Neural progenitor cell (in vitro differentiated cells): ENCODE data around the gene MANBA.

Source experiments
- EZH2 ChIP-seq: fragments of 200-600 bp; sonication (generic); IDR thresholded peaks from 2 replicates; pipeline ENCODE4 v1.6.1; 2017; ENCODE audit warnings: antibody characterized with exemption, mild to moderate bottlenecking, moderate library complexity
- EZH2phosphoT487 ChIP-seq: fragments of 200-600 bp; sonication (generic); IDR thresholded peaks from 2 replicates; pipeline ENCODE4 v1.6.1; 2017; ENCODE audit warnings: antibody characterized with exemption
- TF ChIP-seq, protein P1 (sequence below): fragments of 200-600 bp; sonication (generic); IDR thresholded peaks from 2 replicates; pipeline ENCODE4 v1.5.1; 2017; ENCODE audit warnings: antibody characterized with exemption, mild to moderate bottlenecking

GRCh38 chr4:102647117-102647516 is 113.7 kb downstream of the MANBA start:
- TF ChIP-seq, protein P1, sequence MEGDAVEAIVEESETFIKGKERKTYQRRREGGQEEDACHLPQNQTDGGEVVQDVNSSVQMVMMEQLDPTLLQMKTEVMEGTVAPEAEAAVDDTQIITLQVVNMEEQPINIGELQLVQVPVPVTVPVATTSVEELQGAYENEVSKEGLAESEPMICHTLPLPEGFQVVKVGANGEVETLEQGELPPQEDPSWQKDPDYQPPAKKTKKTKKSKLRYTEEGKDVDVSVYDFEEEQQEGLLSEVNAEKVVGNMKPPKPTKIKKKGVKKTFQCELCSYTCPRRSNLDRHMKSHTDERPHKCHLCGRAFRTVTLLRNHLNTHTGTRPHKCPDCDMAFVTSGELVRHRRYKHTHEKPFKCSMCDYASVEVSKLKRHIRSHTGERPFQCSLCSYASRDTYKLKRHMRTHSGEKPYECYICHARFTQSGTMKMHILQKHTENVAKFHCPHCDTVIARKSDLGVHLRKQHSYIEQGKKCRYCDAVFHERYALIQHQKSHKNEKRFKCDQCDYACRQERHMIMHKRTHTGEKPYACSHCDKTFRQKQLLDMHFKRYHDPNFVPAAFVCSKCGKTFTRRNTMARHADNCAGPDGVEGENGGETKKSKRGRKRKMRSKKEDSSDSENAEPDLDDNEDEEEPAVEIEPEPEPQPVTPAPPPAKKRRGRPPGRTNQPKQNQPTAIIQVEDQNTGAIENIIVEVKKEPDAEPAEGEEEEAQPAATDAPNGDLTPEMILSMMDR, result no peak
- TF ChIP-seq EZH2phosphoT487 (no peak), EZH2 (no peak)
